GM12801 (cell line): ENCODE results near the gene KANK4.

Experiments
- CTCF ChIP-seq: IDR thresholded peaks from one replicate; pipeline ENCODE4 v1.5.1; 2011; ENCODE audit warnings: control low read depth; ENCODE audit not compliant: insufficient read length; ENCODE audit errors: extremely low read depth

The KANK4 gene

GRCh38 chr1:62336638-62336994, 17.4 kb upstream of the KANK4 start:
- TF ChIP-seq CTCF, result no peak

- no peak for TF ChIP-seq CTCF
Observed at GRCh38 chr1:62335656-62336055, 16.4 kb upstream of the KANK4 start.

GRCh38 chr1:62334434-62334985, 15.3 kb upstream of the KANK4 start:
- no peak for TF ChIP-seq CTCF

GRCh38 chr1:62333441-62333840, 14.2 kb upstream of the KANK4 start:
- no peak for TF ChIP-seq CTCF

- TF ChIP-seq CTCF, result no peak
Observed at GRCh38 chr1:62327360-62328055, 8.3 kb upstream of the KANK4 start.

GRCh38 chr1:62325681-62326080, 6.4 kb upstream of the KANK4 start:
- TF ChIP-seq CTCF, result no peak

GRCh38 chr1:62325081-62325480, 5.8 kb upstream of the KANK4 start:
- no peak for TF ChIP-seq CTCF
